Activated effector memory CD4-positive, alpha-beta T cell treated with anti-CD3 and anti-CD28 coated beads, Interleukin-2, amount 50 U/mL, for 16 hours (primary cell): ENCODE measurements around the gene ZNF341.
A peak's percentile ranks its signal among the peaks of the same experiment; 100 is the strongest.

Experiments
- DNase-seq: peaks from one replicate; pipeline ENCODE4 v3.0.0-alpha.2; 2020

ZNF341 gene

GRCh38 chr20:33703498-33704137 lies 28.2 kb upstream of the ZNF341 start:
- DNase-seq, result no peak

GRCh38 chr20:33704197-33704924 lies 27.4 kb upstream of the ZNF341 start:
- DNase-seq, result no peak

GRCh38 chr20:33707668-33708067 lies 24.1 kb upstream of the ZNF341 start:
- no peak for DNase-seq

GRCh38 chr20:33709398-33709797 lies 22.4 kb upstream of the ZNF341 start:
- no peak for DNase-seq

GRCh38 chr20:33709905-33710541 lies 21.8 kb upstream of the ZNF341 start:
- DNase-seq, result no peak

- no peak for DNase-seq
Observed at GRCh38 chr20:33710681-33711445, 20.9 kb upstream of the ZNF341 start.

GRCh38 chr20:33711446-33711738 lies 20.4 kb upstream of the ZNF341 start:
- no peak for DNase-seq

GRCh38 chr20:33713865-33714367 lies 17.9 kb upstream of the ZNF341 start:
- no peak for DNase-seq

GRCh38 chr20:33716498-33716897 lies 15.3 kb upstream of the ZNF341 start:
- DNase-seq, result no peak

- no peak for DNase-seq
Observed at GRCh38 chr20:33719277-33719988, 12.4 kb upstream of the ZNF341 start.

GRCh38 chr20:33719989-33720709 lies 11.6 kb upstream of the ZNF341 start, which contains the start of gene PXMP4:
TSS of gene PXMP4 (minus strand) at chr20:33720310. CDS start at chr20:33720207, 103 bp downstream.
- DNase-seq, result peak; percentile 94

GRCh38 chr20:33721391-33722140 lies 10.2 kb upstream of the ZNF341 start:
- DNase-seq, result no peak

- no peak for DNase-seq
Observed at GRCh38 chr20:33724439-33725094, 7.2 kb upstream of the ZNF341 start.

- no peak for DNase-seq
Observed at GRCh38 chr20:33725607-33726264, 6.1 kb upstream of the ZNF341 start.

GRCh38 chr20:33727115-33727479 lies 4.7 kb upstream of the ZNF341 start:
- DNase-seq, result no peak

GRCh38 chr20:33727806-33728205 lies 4.0 kb upstream of the ZNF341 start:
- no peak for DNase-seq

- DNase-seq, result no peak
Observed at GRCh38 chr20:33728463-33728862, 3.3 kb upstream of the ZNF341 start.

- DNase-seq, result no peak
Observed at GRCh38 chr20:33729101-33729500, 2.7 kb upstream of the ZNF341 start.

GRCh38 chr20:33730946-33731692 lies 677 bp upstream of the ZNF341 start:
- DNase-seq, result no peak
